ENCODE measurements around the gene RNF130.

RNF130 gene

GRCh38 chr5:179926657-179927056 lies 144.9 kb downstream of the RNF130 start:
- TF ChIP-seq, protein P1, sequence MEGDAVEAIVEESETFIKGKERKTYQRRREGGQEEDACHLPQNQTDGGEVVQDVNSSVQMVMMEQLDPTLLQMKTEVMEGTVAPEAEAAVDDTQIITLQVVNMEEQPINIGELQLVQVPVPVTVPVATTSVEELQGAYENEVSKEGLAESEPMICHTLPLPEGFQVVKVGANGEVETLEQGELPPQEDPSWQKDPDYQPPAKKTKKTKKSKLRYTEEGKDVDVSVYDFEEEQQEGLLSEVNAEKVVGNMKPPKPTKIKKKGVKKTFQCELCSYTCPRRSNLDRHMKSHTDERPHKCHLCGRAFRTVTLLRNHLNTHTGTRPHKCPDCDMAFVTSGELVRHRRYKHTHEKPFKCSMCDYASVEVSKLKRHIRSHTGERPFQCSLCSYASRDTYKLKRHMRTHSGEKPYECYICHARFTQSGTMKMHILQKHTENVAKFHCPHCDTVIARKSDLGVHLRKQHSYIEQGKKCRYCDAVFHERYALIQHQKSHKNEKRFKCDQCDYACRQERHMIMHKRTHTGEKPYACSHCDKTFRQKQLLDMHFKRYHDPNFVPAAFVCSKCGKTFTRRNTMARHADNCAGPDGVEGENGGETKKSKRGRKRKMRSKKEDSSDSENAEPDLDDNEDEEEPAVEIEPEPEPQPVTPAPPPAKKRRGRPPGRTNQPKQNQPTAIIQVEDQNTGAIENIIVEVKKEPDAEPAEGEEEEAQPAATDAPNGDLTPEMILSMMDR (IDR thresholded peaks at IDR 0.05; ENCODE audit: extremely low read depth, missing control alignments): no peak
- DNase-seq (ENCODE audit: low spot score): no peak

GRCh38 chr5:179923436-179923835 lies 148.1 kb downstream of the RNF130 start:
- TF ChIP-seq, protein P1 (IDR thresholded peaks at IDR 0.05; ENCODE audit: extremely low read depth, missing control alignments): no peak
- no peak for DNase-seq (ENCODE audit: low spot score)

DNA sequence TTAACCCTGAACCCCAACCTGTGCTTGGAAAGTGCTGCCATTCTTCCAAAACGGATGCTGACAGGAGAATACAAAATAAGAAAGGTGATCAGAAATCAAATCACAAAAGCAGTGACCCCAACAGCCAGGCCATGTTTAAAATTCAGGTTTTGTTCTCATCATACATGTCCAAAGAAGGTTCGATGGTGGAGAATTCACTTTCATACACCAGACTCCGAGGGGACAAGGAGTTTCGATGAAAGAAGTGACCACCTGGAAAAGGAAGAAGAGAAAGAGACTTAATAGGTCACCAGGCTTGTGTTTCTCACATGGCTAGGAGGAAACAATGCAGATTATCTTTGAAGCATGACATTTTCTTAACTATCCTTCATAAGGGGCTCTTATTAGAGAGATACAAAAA lies 151.4 kb downstream of the RNF130 start:
- DNase-seq (ENCODE audit: low spot score): no peak
- TF ChIP-seq, protein P1 (IDR thresholded peaks at IDR 0.05; ENCODE audit: extremely low read depth, missing control alignments): no peak

DNA sequence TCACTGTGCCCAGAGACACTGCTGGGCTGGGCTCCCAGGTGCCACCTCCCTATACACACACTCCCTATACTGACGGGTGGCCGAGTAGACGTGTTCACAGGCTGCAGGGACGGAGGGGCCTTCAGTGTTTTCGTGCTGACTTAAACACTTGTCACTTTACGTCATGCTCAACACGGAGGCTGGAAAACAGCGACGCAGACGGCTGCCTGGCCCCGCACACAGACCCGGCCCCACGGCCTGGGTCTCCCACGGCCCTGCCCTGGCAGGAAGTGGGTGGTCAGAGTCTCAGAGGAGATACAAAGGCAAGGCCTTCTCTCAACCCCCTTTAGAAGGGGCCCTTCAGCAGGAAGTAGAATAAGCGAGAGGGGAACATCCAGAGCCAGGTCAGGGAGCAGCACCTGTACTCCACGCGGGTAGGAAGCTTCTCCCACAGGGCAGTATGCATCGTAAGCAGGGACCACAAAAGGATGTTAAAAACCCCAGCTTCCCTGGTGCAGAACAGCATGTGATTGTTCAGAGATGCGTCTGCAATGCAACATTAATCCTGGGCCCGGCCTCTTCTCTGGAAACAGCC lies 152.0 kb downstream of the RNF130 start:
- TF ChIP-seq, protein P1 (IDR thresholded peaks at IDR 0.05; ENCODE audit: extremely low read depth, missing control alignments): no peak
- DNase-seq (ENCODE audit: low spot score): no peak

- no peak for DNase-seq (ENCODE audit: low spot score)
- TF ChIP-seq, protein P1 (IDR thresholded peaks at IDR 0.05; ENCODE audit: extremely low read depth, missing control alignments): no peak
Observed at GRCh38 chr5:179918742-179919486, 152.6 kb downstream of the RNF130 start.

GRCh38 chr5:179916523-179916922 lies 155.0 kb downstream of the RNF130 start:
- TF ChIP-seq, protein P1 (IDR thresholded peaks at IDR 0.05; ENCODE audit: extremely low read depth, missing control alignments): no peak

GRCh38 chr5:179915406-179915935 lies 156.1 kb downstream of the RNF130 start:
- DNase-seq (ENCODE audit: low spot score): no peak
- TF ChIP-seq, protein P1 (IDR thresholded peaks at IDR 0.05; ENCODE audit: extremely low read depth, missing control alignments): no peak

More at GRCh38 chr5:179916523-179916922, 155.0 kb downstream of the RNF130 start:
- DNase-seq (ENCODE audit: low spot score): no peak

Data from GM20000 (cell line).